DOHH2 (cell line): ENCODE data around the gene INPP4B.

Experiments used
- H3F3A ChIP-seq: fragments of 200-600 bp; sonication (generic), shearing (Covaris generic); 2 replicates; pipeline ENCODE4 v1.6.0; 2016; ENCODE audit warnings: antibody characterized with exemption, mild to moderate bottlenecking; ENCODE audit not compliant: control insufficient read depth, insufficient read depth
- H3K27ac ChIP-seq: fragments of 200-600 bp; sonication (generic); 2 replicates; pipeline ENCODE4 v1.5.1; 2014; ENCODE audit warnings: low read depth, mild to moderate bottlenecking, low read length, moderate library complexity
- H3K27me3 ChIP-seq: fragments of 200-600 bp; sonication (generic); 2 replicates; pipeline ENCODE4 v1.6.1; 2014; ENCODE audit warnings: mild to moderate bottlenecking, low read length, mixed read lengths; ENCODE audit not compliant: control insufficient read depth
- H3K36me3 ChIP-seq: fragments of 200-600 bp; sonication (generic); 2 replicates; pipeline ENCODE4 v1.6.1; 2014; ENCODE audit warnings: mild to moderate bottlenecking, low read length, moderate library complexity, mixed read lengths; ENCODE audit not compliant: control insufficient read depth
- H3K4me1 ChIP-seq: fragments of 200-600 bp; sonication (generic); 2 replicates; pipeline ENCODE4 v1.6.1; 2014; ENCODE audit warnings: mild to moderate bottlenecking, low read length, mixed read lengths; ENCODE audit not compliant: control insufficient read depth
- H3K4me2 ChIP-seq: fragments of 200-600 bp; sonication (generic); 2 replicates; pipeline ENCODE4 v1.6.0; 2014; ENCODE audit warnings: mild to moderate bottlenecking, low read length, moderate library complexity
- H3K4me3 ChIP-seq: fragments of 200-600 bp; sonication (generic); 2 replicates; pipeline ENCODE4 v1.5.1; 2014; ENCODE audit warnings: mild to moderate bottlenecking, low read length, mixed read lengths
- H3K79me2 ChIP-seq: fragments of 200-600 bp; sonication (generic); 2 replicates; pipeline ENCODE4 v1.6.1; 2014; ENCODE audit warnings: mild to moderate bottlenecking, low read length, mixed read lengths; ENCODE audit not compliant: control insufficient read depth
- H3K9me2 ChIP-seq: fragments of 200-600 bp; sonication (generic); replicated peaks from 2 replicates; pipeline ENCODE4 v1.6.1; 2014; ENCODE audit warnings: mild to moderate bottlenecking, low read length, mixed read lengths; ENCODE audit not compliant: control insufficient read depth
- H3K9me3 ChIP-seq: fragments of 200-600 bp; sonication (generic); 2 replicates; pipeline ENCODE4 v1.6.1; 2014; ENCODE audit warnings: antibody characterized with exemption, low read length, mixed read lengths; ENCODE audit not compliant: control insufficient read depth, insufficient read depth
- H4K20me1 ChIP-seq: fragments of 200-600 bp; sonication (generic); 2 replicates; pipeline ENCODE4 v1.6.0; 2014; ENCODE audit warnings: low read depth, mild to moderate bottlenecking, antibody characterized with exemption, low read length, moderate library complexity; ENCODE audit not compliant: control insufficient read depth, insufficient read depth
- EZH2phosphoT487 ChIP-seq: fragments of 200-600 bp; sonication (generic); IDR thresholded peaks from 2 replicates; pipeline ENCODE4 v1.6.1; 2017; ENCODE audit warnings: borderline replicate concordance, mild to moderate bottlenecking, antibody characterized with exemption, low read length, moderate library complexity, mixed read lengths
- TF ChIP-seq, protein P1 (sequence below): fragments of 200-600 bp; sonication (generic); IDR thresholded peaks from one replicate; pipeline ENCODE4 v1.5.1; 2014; ENCODE audit warnings: antibody characterized with exemption, mild to moderate bottlenecking, low read depth, low read length; ENCODE audit not compliant: poor library complexity, severe bottlenecking

Gene INPP4B

DNA sequence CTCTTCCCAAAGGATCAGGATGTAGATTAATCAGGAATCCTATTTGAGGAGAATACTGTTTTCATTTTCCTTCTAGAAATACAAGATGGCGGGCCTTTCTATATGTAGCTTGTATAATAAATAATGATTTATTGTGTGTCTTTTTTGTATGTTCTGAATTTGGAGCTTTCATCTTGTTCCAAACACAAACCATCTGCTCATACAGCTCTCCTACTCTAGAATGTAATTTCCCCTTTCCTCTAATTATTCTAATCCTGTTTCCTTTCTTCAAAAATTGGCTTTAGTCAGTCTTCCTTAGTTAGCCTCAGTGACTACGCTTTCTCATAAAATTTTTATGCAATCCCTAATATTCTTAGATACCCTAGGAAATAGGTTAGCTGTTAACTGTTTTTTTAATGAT lies 422.2 kb downstream of the INPP4B start:
- H3F3A ChIP-seq, result no peaks in the 10 kb centered on the region
- no peak for TF ChIP-seq EZH2phosphoT487
- TF ChIP-seq, protein P1, sequence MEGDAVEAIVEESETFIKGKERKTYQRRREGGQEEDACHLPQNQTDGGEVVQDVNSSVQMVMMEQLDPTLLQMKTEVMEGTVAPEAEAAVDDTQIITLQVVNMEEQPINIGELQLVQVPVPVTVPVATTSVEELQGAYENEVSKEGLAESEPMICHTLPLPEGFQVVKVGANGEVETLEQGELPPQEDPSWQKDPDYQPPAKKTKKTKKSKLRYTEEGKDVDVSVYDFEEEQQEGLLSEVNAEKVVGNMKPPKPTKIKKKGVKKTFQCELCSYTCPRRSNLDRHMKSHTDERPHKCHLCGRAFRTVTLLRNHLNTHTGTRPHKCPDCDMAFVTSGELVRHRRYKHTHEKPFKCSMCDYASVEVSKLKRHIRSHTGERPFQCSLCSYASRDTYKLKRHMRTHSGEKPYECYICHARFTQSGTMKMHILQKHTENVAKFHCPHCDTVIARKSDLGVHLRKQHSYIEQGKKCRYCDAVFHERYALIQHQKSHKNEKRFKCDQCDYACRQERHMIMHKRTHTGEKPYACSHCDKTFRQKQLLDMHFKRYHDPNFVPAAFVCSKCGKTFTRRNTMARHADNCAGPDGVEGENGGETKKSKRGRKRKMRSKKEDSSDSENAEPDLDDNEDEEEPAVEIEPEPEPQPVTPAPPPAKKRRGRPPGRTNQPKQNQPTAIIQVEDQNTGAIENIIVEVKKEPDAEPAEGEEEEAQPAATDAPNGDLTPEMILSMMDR, result no peak

DNA sequence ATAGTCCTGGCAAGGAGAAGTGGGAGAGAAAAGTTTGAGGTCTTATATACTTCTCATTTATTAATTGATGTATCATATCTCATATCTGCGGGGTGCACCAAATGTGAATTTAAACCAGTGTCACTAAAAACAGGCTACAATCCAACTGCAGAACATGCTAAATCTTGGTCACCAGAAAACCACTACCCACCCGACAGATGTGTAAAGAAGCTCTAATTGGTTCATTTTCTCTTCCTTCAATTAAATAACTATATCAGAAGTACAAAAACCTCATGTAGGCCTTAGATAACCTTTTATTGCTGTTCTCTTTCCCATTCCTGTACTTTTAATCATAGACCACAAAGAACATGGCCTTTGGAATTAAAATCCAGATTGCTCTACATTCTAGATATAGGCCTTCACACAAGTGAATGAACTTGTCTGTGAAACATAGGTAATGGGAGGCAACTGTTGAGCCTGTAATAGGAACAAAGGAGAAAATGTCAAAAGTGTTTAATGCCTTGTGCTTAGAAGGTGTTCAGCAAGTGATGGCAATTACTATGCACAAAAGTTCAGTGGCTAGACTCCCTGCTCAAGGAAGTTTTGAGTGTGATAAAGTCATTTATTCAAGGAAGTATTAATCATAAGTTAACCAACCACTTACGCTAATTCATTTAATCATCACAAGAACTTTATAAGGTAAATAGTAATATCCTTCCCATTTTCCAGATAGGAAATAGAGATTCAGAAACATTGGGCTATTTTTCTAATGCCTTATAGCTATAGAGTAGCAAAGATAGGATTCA lies 425.6 kb downstream of the INPP4B start:
- H3K4me1 ChIP-seq, result no peaks in the 10 kb centered on the region
- H3K4me3 ChIP-seq, result no peak overlapping the region
- no peak overlapping the region for H3K4me2 ChIP-seq

More for the DNA sequence above, 422.2 kb downstream of the INPP4B start:
- Histone ChIP-seq H3K79me2 (no peaks in the 10 kb centered on the region), H3K36me3 (no peaks in the 10 kb centered on the region), H3K4me2 (no peak overlapping the region), H3K9me3 (no peaks in the 10 kb centered on the region), H3K4me1 (no peaks in the 10 kb centered on the region), H3K27me3 (no peaks in the 10 kb centered on the region), H4K20me1 (no peaks in the 10 kb centered on the region), H3K9me2 (no peaks in the 10 kb centered on the region), H3K27ac (no peak overlapping the region), H3K4me3 (no peak overlapping the region)

DNA sequence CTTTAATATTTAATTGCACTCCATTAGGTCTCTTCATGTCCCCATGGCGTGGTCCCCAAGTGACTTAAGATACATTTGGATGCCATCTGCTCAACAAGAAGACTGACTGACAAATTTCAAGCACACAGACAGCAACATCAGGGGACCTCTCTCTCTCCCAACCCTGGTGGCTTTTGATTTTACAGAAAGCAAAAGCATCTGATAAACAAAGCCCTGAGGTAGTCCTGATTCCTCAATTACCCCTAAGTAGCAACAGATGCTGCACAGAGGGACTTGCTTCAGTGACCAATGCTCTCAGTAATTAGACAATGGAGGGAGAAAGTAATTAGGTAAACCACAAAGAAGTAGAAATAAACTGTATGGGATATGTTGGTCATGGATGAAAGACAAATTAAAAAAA lies 426.4 kb downstream of the INPP4B start:
- H3K27me3 ChIP-seq, result no peaks in the 10 kb centered on the region
- H3K9me2 ChIP-seq, result no peaks in the 10 kb centered on the region
- H4K20me1 ChIP-seq, result no peaks in the 10 kb centered on the region
- H3K9me3 ChIP-seq, result no peaks in the 10 kb centered on the region; the same call in 1 of the 2 replicates
- no peak for TF ChIP-seq EZH2phosphoT487
- TF ChIP-seq, protein P1, result no peak
- no peak overlapping the region for H3K4me2 ChIP-seq
- H3K79me2 ChIP-seq, result no peaks in the 10 kb centered on the region
- H3F3A ChIP-seq, result no peaks in the 10 kb centered on the region
- H3K27ac ChIP-seq, result no peak overlapping the region
- no peak overlapping the region for H3K4me3 ChIP-seq
- no peaks in the 10 kb centered on the region for H3K36me3 ChIP-seq
- H3K4me1 ChIP-seq, result no peaks in the 10 kb centered on the region

More for the DNA sequence above, 425.6 kb downstream of the INPP4B start:
- Histone ChIP-seq H3K36me3 (no peaks in the 10 kb centered on the region), H3K27ac (no peak overlapping the region), H4K20me1 (no peaks in the 10 kb centered on the region), H3F3A (no peaks in the 10 kb centered on the region), H3K9me3 (no peaks in the 10 kb centered on the region), H3K9me2 (no peaks in the 10 kb centered on the region), H3K27me3 (no peaks in the 10 kb centered on the region), H3K79me2 (no peaks in the 10 kb centered on the region)
- TF ChIP-seq, protein P1, result no peak
- TF ChIP-seq EZH2phosphoT487, result no peak
